Activated T-cell treated with anti-CD3 and anti-CD28 coated beads for 4 hours (primary cell): ENCODE results near the gene TCF19.
"Not testable (repeated sequence)": the region's sequence is repeated elsewhere in the genome, so short reads cannot be mapped to it uniquely, and the experiment has no call there.

Source experiments
- DNase-seq: peaks from one replicate; pipeline ENCODE4 v3.0.0-alpha.2; 2020

The TCF19 gene

DNA sequence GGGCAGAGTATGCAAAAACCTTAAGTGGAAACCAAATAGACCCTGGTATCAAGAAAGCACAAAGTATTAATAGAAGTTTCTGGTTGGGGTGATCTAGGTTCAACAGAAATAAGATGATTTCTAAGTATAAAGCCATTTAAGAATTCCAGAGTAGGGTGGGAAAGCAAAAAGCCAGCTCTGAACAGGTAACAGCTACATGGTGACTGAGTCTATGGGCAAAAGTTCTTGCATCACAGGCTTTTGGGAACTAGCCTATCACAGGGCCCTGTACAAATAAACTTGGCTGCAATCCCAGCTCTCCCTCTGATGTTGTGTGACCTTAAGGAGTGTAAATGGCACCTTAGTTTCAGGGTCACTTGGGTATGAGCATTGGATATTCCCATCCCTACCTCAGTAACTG, 5.5 kb downstream of the TCF19 start:
- no peak for DNase-seq

DNA sequence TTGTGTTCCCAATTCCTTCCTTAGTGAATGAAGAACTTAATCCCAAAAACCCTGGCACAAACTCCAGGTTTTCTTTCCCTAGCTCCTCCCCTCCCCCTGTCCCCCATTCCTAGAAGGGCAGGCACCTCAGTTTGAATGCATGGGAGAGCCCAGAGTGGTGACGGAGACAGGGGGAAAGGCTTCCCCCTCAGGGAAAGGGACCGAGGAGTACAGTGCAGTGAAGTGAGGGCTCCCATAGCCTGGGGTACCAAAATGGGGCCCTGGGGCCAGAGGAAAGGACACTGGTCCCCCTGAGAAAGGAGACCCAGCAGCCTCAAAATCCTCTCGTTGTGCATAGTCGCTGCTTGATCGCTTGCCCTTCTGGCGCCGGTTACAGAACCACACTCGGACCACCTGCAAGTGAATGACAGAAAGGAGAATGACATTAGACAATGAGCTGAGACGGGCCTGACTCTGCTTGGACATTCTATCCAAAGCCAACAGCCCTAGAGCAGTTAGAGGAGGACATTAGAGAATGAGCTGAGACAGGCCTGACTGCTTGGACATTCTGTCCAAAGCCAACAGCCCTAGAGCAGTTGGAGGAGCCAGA, 6.2 kb downstream of the TCF19 start:
- not testable (repeated sequence) for DNase-seq

DNA sequence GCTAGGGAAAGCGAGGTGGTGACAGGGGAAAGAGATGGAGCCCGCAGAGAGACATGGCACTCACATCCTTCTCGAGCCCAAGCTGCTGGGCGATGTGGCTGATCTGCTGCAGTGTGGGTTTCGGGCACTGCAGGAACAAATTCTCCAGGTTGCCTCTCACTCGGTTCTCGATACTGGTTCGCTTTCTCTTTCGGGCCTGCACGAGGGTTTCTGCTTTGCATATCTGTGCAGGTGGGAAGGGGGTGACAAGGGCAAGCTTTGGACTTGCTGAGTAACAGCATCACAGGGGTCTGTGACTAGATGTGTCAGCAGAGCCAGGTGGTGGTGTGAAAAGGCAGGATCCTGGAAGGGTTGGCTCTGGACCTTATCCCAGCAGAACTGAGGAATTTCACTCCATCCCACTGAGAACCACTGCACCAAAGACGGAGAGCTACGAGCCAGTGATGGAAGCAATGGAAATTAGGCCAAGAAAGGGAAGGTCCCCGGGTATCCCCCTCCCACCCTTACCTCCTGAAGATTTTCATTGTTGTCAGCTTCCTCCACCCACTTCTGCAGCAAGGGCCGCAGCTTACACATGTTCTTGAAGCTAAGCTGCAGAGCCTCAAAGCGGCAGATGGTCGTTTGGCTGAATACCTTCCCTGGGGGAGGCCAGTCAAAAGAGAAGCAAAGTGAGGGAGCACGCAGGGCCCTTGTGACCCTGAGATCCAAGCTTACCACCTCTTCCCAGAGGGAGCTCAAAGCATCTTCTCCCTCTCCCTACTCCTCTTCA, 6.9 kb downstream of the TCF19 start:
- DNase-seq, result not testable (repeated sequence)

DNA sequence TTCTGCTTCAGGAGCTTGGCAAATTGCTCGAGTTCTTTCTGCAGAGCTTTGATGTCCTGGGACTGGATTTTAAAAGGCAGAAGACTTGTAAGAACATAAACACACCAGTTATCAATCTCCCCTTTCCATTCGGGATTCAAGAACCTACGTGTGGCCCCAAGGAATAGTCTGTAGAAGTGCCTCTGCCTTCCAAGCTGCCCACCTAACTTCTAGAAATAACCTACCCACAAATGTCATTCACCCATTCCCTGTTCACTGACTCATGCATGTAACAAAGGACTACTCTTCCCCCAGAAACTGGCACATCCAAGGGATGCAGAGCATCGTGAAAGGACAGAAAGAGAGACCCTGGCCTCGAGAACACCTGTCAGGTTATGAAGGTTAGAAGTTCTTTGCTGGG, 7.6 kb downstream of the TCF19 start:
- DNase-seq, result no peak

- no peak for DNase-seq
Observed at GRCh38 chr6:31168606-31169005, 10.2 kb downstream of the TCF19 start.

DNA sequence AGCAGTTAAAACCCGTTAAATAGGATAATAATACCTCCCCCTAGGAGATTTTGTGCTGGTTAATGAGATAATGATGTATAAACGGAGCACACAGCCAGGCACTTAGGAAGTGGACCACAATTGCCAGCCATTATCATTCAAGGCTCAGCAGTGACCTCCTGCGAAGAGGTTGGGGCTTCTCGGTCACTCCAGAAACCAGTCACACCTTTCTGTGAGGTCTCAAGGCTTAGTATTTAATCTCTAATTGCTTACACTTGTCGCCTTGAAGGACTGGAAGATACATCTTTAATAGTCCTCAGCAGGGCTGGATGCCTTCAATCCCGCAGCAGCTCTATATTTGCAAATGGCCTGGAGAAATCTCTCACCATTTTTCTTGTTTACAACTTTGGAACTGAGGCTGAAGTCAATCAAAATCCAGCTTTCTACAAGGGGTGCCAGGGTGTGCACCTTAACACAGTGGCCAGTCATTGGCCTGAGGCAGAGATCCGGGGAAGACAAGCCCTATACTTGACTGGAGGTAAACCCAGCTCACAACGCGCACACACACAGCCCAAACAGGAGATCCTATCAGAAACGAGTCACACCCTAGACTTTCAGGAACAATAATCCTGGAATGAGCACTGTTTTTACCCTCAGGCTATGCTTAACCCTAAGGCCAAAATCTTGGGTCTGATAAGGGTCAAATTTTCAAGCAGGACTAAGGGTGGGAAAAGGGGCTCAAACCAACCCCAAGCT, 10.9 kb downstream of the TCF19 start:
- no peak for DNase-seq

DNA sequence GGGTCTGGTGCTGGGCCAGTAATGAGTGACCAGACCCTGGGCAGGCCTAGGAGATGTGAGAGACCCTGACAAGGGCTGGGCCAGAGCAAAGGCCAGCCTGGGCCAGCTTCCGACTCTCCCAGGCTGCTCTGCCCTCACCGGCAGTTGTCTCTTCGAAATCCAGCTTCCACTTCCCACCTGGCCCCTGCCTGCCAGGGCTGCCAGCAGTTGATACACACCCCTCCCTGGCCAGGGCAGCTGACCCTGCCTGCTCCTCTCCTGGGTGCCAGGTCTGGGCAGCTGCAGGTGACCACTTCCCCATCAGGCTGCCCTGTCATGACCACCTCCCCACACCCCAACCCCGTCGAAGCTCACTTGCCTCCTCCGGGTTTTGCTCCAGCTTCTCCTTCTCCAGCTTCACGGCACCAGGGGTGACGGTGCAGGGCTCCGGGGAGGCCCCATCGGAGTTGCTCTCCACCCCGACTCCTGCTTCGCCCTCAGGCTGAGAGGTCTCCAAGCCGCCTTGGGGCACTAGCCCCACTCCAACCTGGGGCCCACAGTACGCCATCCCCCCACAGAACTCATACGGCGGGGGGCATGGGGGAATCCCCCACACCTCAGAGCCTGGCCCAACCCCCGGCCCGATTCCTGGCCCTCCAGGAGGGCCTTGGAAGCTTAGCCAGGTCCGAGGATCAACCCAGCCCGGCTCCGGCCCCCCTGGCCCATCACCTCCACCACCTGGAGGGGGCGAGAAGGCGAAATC, 11.6 kb downstream of the TCF19 start:
- not testable (repeated sequence) for DNase-seq

DNA sequence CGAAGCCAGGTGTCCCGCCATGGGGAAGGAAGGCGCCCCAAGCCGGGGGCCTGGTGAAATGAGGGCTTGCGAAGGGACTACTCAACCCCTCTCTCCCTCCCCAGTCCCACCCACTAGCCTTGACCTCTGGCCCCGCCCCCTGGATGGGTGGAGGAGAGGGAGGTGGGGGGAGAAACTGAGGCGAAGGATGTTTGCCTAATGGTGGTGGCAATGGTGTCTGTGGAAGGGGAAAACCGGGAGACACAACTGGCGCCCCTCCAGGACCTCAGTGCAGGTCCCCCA, 12.2 kb downstream of the TCF19 start, which contains the start of gene POU5F1:
Gene POU5F1, minus strand, starts transcription at position 83 of the 282 bp plus-strand sequence. Its CDS starts 62 bp downstream, at position 21.
- no peak for DNase-seq

GRCh38 chr6:31170987-31171671, 12.7 kb downstream of the TCF19 start:
- no peak for DNase-seq

- DNase-seq, result no peak
Observed at GRCh38 chr6:31171931-31172905, 13.8 kb downstream of the TCF19 start.

DNA sequence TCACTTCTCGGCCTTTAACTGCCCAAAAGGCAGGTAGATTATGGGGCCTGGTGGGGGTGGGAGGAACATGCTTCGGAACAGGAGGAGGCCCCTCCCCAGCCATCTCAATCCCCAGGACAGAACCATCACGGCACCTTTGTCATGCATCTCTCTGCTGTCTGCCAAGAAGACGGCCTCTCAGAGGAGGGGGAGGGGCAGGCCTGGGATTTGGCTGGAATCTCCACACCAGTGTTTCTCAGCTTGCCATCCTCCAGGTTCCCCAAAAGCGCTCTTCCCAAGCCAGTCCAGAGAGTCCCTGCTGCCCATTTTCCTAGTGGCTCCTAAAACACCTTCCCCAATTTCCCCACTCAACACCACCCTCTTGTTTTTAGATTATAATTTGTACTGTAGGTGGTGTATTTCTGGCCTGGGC, 14.6 kb downstream of the TCF19 start:
- no peak for DNase-seq

DNA sequence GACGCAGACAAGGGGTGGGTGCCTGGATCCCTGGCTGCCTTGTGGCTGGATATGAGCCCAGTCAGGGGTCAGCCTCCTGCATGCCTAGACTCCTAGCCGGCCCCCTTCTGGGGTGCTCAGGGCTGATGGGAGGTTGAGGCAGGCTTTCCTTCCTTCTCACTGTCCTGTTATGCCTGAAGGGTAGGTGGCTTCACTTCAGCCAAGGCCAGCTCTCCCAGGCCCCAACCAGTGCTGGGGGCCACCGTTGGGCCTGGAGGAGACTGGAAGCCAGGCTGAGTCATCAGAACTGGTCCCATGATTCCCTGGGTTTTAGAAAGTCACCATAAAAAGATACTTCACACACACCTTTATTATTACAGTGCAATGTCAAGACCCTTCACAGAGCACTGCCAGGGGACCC, 15.0 kb downstream of the TCF19 start:
- DNase-seq, result no peak

GRCh38 chr6:31174378-31174777, 16.0 kb downstream of the TCF19 start:
- DNase-seq, result no peak

GRCh38 chr6:31175971-31176370, 17.6 kb downstream of the TCF19 start:
- DNase-seq, result no peak

GRCh38 chr6:31178143-31179041, 20.0 kb downstream of the TCF19 start:
- no peak for DNase-seq

GRCh38 chr6:31179042-31179386, 20.6 kb downstream of the TCF19 start:
- DNase-seq, result no peak

GRCh38 chr6:31179896-31180295, 21.5 kb downstream of the TCF19 start:
- no peak for DNase-seq

DNA sequence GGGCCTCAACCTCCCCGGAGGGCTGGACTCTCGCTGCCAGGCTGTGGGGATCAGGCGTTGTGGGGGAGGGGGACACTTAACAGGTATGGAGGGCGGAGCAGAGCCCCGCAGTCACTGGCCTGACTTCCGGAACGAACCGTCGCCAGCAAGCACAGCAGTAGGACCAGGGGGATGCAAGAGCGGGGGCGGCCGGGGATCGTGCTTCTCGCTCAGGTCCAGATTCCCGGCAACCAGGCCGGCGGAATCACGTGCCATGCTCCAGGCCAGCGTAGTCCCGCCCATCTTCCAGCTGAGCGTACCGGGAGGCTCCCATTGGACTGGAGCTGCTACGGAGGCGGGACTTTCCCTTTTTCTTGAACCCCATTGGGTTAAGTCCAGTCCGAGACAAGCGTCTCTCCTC, 22.1 kb downstream of the TCF19 start:
- DNase-seq, result peak; percentile 33

- not testable (repeated sequence) for DNase-seq
Observed at GRCh38 chr6:31183287-31183686, 24.9 kb downstream of the TCF19 start.

DNA sequence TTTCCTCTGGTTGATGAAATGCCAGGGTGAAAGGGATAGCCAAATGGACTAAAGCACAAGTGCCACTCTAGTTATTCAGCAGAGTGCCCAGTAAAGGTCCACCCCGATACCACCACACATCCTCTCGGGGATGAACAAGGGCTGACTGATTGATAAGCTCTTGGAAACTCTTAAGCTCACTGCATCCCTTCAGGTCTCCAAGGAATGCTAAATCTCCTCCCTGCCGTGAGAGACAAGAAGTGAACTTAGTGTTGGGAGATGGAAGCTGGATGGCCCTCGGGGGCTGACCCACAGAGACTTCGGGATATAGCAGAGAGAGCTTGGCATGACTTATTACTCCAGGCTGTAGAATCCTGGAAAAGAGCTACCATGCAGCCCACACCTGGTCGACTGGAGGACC, 25.5 kb downstream of the TCF19 start:
- not testable (repeated sequence) for DNase-seq

DNA sequence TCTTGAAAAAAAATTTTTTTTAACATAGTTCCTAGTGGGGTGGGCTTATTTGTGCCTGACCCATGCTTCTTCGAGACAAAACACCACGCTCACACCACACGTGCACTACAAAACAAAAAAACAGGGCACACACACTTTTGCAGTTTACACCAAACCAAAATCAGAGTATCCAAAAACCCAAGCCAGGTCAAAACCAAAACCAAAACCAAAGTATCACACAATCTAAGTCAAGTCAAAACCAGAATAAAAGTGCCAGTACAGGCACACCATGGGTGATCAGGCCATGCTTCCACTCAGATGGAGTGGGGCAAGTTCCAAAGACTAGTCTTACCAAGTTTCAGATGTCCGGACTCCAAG, 27.3 kb downstream of the TCF19 start:
- not testable (repeated sequence) for DNase-seq
